NCI-H1105 treated with DMSO at 0.1 percent for 48 hours (cell line): Measurements from ENCODE around the gene VPS54.

Experiments
- DNase-seq: peaks from one replicate; lab custom pipeline; 2025; lab: John Stamatoyannopoulos, UW

The VPS54 gene

DNA sequence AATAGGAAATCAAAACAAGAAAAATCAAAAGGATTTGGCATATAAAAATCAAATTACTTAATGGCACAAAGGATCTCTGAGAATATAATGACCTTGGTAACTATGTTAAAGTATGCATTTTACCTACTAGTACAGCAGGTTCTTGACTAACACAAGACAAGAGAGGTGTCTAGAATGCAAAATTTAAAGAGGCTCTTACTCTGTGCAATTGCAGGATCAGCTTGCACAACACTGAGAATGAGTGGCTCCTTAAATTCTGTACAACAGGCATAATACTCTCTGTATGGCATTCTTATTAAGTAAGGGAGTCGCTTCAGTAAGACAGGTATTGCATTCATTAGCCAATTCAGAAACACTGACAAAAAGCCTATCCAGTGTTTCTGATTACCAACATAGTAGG is 104.9 kb downstream of the VPS54 start:
- no peak for DNase-seq

GRCh38 chr2:63903003-63903402 is 116.2 kb downstream of the VPS54 start:
- no peak for DNase-seq

- DNase-seq: no peak
Observed at GRCh38 chr2:63902149-63902548, 117.1 kb downstream of the VPS54 start.

- no peak for DNase-seq
Observed at GRCh38 chr2:63899639-63900038, 119.6 kb downstream of the VPS54 start.

DNA sequence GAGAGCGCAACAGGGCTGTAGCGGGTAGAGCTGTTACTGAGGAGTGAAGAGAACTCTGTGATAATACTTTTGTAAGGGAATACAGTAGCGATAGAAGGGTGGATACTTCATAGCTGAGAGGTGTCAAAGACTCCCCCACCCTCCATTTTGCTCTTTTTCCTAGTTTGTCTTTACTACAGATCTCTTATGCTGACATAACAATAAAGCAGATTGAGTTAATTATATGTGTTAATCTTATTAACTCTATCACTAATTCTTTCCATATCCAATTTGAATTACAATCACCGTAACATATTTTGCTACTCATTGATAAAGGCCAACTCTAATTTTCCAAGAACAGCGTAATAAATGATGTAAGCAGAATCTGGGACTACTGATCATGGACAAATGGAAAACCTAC is 120.4 kb downstream of the VPS54 start:
- no peak for DNase-seq

- DNase-seq: no peak
Observed at GRCh38 chr2:63894167-63894566, 125.1 kb downstream of the VPS54 start.

DNA sequence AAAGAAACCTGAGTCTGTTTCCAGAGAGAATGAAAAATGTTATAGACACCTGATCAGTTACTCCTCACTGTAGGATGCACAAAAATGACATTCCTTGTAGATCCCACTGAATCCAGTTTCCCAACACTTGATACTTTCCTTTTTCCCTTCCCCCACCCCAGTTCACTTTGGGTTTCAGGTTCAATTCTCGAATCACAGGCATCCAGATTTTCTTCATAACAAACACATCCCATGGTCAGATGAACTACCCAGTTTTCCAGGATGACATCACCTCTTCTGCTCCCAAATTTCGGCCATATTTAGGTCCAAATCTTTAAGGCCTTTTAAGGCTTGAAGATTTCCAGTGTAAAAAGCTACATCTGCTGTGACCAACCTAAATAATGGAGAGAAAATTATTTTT is 126.1 kb downstream of the VPS54 start:
- no peak for DNase-seq

DNA sequence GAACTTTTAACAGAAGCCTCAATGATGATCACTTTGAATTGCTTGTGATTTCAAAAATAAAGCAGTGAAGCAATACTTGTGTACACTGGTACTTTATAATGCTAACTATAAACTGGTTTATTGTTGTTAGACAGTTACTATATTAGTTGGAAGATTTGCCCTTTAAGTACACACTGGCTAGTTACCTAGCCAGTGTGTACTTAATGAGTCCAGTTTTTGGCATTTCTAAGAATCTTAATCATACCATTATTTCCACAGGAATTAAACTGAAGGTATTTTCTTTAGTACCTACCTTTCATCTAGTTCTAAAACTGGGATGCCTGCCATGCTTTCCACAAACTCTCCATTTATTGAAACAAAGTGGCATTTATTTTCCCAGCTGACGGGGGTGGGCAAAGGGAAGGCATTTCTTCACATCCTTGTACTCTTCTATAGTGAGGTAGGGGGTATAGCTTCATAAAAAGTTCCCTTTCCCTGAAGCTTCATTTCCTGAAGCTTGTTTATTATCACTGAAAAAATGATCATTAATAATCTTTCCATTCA is 127.7 kb downstream of the VPS54 start:
- DNase-seq: no peak

- no peak for DNase-seq
Observed at GRCh38 chr2:63890678-63891077, 128.6 kb downstream of the VPS54 start.

DNA sequence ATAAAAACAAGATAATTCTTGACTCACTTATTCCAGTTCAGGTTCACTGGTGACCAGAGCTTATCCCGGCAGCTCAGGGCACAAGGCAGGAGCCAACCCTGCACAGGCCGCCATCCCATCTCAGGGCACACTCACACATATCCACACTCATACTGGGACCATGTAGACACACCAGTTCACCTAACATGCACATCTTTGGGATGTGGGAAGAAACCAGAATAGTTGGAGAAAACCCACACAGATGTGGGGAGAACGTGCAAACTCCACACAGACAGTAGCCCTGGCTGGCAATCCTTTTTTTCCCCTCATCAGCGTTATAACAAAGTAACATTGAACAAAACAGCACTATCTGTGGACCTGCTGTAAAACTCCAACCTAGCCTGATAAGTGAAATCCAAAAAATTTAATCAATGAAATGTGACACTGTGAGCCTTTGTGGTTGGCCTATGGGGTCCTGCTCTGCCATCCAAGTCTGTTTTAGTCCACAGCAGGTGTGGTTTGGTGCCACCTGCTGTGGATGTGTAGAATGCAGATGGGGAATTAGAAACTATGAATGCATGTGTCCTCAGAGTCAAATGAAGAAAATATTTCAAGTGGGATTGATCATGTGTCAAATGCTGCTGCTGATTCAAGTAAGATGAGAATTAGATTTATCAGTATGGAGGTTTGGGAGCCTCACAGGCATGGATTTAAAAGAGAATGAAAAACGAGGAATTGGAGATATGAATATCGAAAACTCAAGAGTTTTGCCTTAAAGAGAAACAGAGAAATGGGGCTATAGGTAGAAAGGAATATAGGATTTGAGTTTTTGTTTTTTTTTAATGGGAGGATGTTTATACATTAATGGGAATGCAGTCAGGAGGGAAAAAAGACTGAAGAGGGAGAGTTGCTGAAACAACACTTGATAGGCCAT is 130.5 kb downstream of the VPS54 start:
- DNase-seq: peak; percentile 37

DNA sequence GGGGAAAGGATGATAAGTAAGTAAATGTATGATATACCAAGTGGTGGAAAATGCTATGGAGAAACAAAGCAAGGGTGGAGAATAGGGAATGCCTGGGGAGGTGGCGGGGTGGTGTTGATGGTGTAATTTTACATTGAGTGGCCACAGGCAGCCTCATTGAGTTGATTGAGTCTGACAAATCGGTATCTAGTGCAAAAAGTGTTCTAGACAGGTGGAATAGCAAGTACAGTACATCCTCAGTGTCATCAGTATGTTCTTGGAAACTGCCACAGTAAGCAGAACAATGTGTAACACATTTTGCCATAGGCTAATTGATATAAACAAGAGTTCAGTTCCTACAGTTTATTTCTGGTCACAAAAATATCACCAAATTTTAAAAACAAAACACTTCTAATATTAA is 131.2 kb downstream of the VPS54 start:
- no peak for DNase-seq

- no peak for DNase-seq
Observed at GRCh38 chr2:63886445-63886844, 132.8 kb downstream of the VPS54 start.

- no peak for DNase-seq
Observed at GRCh38 chr2:63882395-63883105, 136.7 kb downstream of the VPS54 start.

- DNase-seq: no peak
Observed at GRCh38 chr2:63881205-63881604, 138.0 kb downstream of the VPS54 start.

GRCh38 chr2:63880625-63881024 is 138.6 kb downstream of the VPS54 start:
- DNase-seq: no peak

DNA sequence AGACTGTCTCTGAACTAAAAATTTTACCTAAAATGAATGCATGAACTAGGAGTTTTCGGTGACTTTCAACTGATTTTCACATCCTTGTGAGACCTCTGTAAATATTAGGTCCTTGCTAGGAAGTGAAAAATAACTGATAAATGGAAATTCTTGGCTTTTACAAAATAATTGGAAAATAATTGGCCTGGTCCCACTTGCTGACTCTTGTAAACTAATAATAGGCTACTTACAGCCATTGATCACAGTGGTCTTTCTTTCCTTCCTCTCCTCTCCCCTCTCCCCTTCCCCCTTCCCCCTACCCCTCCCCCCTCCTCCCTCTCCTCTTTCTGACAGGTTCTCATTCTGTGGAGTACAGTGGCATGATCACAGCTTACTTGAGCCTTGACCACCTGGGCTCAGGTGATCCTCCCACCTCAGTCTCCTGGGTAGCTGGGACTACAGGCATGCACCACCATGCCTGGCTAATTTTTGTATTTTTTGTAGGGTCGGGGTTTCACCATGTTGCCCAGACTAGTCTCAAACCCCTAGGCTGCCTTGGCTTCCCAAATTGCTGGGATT is 139.3 kb downstream of the VPS54 start:
- no peak for DNase-seq

DNA sequence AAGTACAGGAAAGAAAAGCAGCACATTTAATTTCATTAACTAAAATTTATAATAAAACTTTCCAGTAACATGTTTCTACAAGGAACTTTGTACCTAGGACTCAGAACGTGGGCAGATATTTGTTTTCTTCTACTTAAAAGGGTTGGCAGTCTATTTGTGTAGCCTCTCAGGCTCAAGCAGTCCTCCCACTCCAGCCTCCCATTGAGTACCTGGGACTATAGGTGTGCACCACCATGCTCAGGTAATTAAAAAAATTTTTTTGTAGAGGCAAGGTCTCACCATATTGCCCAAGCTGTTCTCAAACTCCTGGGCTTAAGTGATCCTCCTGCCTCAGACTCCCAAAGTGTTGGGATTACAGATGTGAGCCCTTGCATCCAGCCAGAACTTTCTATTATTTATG is 140.7 kb downstream of the VPS54 start:
- DNase-seq: no peak

GRCh38 chr2:63876311-63876710 is 142.9 kb downstream of the VPS54 start:
- DNase-seq: no peak

DNA sequence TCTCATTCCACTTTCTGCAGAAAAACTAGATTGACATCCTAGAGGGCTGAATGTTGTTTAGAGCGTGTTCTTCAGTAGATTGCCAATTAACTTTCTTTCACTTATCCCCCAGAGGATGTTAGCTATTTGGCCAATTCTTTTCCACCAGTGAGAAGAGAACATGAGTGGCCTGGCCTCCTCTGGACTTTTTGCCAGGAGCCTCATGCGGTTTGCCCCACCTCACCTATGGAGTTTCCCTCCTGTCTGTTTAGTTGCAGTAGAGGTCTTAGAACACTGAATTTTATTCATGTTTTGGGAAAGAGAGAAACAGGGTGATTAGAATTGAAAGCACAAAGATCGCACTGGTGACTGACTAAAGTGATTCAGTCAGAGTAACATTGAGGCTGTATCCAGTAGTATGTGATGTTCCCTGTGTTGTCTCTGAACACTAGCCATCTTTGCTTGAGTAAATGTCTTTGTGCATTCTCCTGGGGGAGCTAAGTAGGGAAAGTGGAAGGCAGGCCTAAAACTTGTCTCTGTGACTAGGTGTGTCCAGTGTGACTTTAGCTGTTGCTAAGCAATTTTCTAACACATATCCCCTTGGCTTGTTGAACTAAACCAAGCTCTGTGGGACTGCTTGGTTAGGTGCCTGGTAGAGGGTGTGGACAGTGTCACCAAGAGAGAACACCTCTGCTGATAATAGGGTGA is 143.5 kb downstream of the VPS54 start:
- no peak for DNase-seq

GRCh38 chr2:63875131-63875527 is 144.1 kb downstream of the VPS54 start:
- DNase-seq: no peak

- no peak for DNase-seq
Observed at GRCh38 chr2:63874204-63875130, 144.8 kb downstream of the VPS54 start.
